HG03045 (cell line): ENCODE measurements around the gene FAM227B.
"Not testable (repeated sequence)": the region's sequence is repeated elsewhere in the genome, so short reads cannot be mapped to it uniquely, and the experiment has no call there.

Experiments
- ATAC-seq: cut with Tn5 transposase; IDR thresholded peaks from one replicate; pipeline ENCODE4 v1.9.1; 2021; ENCODE audit warnings: mild to moderate bottlenecking, moderate library complexity; ENCODE audit not compliant: unreplicated experiment

FAM227B gene

DNA sequence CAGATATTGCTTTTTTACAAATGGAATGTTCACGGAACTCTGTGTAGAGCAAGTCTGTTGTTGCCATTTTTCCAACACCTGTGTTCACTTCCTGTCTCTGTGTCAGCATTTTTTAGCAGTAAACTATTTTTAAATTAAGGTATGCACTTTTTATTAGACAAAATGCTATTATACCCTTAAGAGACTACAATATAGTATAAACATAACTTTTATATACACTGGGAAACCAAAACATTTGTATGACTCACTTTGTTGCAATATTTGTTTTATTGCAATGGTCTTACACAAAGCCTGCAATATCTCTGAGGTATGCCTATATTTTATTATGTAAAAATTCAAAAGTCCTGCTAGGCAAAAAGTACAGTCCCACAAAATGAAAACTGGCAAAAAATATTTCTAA is 237.4 kb downstream of the FAM227B start:
- no peak for ATAC-seq

DNA sequence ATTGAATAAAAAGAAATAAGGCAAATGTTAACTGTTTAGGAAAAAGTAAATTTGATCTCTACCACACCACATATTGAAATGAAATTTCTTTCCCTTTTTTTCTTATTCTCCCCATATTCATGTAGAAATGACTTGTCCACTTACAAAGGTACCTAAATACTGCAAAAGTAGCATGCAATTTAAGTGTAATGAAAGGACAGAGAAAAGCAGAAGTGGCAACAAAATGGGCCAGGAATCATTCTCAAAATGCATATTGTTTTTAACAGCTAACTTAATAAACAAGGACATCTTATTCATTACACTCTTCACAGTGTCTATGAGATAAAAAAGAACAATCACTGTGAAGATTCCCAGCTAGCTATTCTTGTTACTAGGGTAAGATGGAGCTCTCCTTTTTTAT is 238.2 kb downstream of the FAM227B start:
- no peak for ATAC-seq

DNA sequence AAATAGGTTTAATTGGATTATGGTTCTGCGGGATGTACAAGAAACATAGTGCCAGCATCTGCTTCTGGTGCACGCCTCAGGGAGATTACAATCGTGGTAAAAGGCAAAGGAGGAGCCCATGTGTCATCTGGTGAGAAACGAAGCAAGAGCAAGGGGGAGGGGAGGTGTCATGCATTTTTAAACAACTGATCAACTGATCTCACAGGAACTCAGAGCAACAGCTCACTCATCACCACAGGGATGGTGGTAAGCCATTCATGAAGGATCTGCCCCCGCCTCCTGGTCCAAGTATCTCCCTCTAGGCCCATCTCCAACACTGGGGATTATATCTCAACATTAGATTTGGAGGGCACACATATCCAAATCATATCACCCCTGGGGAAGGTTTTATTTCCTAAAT is 239.7 kb downstream of the FAM227B start:
- no peak for ATAC-seq

DNA sequence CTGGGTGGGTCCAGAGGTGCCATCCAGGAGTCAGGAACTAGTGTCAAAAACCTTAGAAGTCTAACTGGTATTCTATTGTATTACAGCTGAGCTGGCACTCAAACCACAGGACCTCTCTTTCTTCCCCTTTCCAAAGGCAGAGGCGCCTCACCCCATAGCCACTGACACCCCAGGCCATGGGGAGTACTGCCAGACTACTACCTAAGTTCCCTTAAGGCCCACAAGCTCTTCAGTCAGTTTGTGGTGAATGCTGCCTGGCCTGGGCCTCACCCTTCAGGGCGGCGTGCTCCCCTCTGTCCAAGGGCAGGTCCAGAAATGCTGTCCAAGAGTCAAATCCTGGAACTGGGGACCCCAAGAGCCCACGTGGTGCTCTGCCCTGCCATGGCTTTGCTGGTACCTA is 240.6 kb downstream of the FAM227B start:
- ATAC-seq = no peak

DNA sequence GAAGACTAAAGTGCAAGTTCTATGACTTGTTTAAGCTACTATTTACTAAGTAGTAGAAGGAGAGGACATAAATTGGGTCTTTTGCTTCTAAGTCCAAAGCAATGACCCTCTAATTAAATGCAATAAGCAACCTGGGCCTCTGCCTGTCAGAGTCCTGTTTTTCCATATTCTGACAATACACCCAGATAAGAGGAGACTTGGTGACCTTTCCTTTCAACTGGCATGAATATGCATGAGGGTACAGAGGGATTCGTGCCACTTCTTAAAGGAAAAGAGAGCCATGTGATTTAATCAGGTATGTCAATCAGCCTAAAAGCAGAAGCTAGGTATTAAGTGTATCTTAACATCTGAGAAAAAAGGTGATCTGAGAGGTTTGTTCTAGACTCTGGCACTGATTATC is 248.3 kb downstream of the FAM227B start:
- ATAC-seq = no peak

DNA sequence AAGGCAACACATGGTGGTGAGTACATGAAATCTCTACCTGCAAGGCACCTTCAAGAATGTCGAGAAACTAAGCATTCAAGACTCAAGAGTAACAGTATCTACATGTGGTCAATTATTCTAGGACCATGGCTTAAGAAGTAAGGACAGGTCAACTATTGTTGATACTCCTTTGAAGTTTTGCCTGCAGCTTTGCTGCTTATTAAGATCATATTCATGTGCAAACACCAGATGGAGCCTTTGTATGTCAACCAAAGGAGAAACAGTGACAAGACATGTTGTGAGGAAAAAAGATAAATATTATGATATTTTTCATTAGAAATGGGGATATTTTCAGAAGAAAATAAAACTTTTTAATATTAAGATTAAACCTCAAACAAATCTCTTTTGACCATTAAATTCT is 249.8 kb downstream of the FAM227B start:
- ATAC-seq = no peak

DNA sequence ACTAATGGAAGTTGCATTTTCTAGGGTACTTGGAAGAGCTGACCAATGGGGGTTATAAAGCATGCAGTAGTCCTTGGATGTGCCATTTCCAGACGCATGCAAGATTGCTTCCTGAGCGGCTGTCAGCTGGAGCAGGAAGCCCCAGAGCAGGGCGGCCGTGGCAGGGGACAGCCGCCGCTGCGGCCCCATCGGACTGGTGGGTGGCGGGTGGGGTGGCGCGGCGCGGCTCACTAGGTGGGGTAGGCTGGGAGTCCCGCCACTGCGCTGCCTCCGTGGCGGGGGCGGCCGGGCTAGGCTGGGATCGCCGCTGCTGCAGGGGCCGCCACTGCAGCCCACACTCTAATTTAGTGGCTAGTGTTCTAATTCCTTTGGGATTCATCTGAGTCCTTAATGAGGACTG is 254.1 kb downstream of the FAM227B start:
- ATAC-seq = no peak

DNA sequence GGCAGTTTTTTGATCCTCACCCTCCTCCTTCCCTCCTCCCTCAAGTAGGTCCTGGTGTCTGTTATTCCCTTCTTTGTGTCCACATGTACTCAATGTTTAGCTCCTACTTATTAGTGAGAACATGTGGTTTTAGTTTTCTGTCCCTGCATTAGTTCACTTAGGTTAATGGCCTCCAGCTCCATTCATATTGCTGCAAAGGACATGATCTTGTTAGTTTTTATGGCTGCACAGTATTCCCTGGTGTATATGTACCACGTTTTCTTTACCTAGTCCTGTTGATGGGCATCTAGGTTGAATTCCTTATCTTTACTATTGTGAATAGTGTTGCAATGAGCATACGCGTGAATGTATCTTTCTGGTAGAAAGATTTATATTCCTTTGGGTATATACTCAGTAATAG is 259.2 kb downstream of the FAM227B start:
- ATAC-seq = no peak

DNA sequence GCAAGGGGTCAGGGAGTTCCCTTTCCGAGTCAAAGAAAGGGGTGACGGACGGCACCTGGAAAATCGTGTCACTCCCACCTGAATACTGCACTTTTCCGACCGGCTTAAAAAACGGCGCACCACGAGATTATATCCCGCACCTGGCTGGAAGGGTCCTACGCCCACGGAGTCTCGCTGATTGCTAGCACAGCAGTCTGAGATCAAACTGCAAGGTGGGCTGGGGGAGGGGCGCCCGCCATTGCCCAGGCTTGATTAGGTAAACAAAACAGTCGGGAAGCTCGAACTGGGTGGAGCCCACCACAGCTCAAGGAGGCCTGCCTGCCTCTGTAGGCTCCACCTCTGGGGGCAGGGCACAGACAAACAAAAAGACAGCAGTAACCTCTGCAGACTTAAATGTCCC is 266.2 kb downstream of the FAM227B start:
- ATAC-seq = not testable (repeated sequence)

DNA sequence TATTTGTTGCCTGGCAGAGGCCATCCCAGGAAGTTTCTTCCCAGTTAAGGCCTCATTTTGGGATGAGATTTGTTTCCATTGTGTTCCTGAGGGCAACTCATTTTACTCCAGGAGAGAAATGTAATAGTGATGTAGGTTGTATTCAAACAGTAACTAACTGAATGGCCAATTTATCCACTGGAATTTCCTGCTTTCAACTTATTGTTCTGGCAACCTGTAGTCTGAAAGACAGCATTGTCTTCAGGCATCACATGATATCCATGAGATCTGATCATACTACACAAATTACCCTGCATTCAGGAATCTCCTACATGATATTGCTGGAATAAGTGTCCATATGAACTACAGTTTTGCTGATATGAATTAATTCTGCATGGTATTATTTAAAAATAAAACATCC is 277.1 kb downstream of the FAM227B start:
- no peak for ATAC-seq

DNA sequence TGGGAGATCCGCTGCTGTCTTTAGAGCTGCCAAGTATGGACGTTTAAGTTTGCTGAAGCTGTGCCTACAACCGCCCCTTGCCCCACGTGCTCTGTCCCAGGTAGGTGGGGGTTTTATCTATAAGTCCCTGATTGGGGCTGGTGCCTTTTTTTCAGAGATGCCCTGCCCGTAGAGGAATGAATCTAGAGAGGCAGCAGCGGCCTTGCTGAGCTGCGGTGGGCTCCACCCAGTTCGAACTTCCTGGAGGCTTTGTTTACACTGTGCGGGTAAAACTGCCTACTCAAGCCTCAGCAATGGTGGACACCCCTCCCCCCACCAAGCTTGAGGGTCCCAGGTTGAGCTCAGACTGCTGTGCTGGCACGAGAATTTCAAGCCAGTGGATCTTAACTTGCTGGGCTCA is 281.0 kb downstream of the FAM227B start:
- ATAC-seq = no peak

DNA sequence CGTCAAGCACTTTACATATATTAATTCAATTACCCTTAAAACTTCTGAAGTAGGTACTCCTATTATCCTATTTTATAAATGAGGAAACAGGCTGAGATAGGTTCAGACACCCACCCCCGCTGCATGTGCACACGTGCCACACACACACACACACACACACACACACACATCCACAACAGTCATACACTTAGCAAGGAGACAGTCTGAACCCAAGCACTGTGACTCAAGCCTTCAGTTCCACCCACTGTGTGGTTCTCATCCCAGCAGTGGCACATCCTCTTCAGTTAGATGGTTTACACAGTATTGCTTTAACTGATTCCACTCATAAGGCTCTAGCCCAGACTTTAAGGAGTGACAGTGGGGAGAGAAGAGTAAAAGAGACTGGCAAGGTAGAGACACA is 288.7 kb downstream of the FAM227B start:
- no peak for ATAC-seq

DNA sequence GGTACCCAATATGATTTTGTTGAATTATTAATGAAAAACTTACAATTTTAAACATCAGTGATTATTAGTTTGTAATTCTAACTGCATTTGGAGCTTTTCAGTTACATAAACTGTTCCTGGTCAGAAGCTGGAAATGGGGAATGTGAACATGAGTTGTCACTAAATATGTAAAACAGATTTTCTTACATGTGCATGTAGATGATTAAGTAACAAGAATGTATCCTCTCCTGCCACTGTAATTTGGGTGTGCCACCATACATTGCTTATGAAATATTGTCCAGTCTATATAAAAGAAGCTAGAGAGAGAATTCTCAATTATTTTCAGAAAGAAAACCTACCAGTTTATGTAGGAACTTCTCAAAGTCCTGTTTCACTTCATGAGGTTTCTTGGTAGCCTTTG is 289.2 kb downstream of the FAM227B start:
- ATAC-seq = no peak

DNA sequence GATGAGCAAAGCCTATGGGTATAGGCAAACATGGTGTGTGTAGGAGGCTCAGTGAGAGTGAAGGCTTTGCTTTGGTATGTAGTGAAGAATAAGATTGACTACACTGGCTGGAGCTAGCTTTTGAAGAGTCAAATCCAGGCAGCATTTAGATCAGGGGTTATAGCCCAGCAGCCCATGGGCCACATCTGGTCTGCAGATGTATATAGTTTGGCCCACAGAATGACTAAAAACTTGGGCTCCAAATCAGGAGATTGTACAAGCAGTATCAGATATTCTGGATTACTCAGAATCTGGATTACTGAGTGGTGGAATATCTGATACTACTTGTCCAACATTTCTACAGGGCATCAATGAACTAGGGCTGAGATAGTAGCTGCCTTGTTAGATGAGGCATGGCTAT is 290.5 kb downstream of the FAM227B start:
- no peak for ATAC-seq

DNA sequence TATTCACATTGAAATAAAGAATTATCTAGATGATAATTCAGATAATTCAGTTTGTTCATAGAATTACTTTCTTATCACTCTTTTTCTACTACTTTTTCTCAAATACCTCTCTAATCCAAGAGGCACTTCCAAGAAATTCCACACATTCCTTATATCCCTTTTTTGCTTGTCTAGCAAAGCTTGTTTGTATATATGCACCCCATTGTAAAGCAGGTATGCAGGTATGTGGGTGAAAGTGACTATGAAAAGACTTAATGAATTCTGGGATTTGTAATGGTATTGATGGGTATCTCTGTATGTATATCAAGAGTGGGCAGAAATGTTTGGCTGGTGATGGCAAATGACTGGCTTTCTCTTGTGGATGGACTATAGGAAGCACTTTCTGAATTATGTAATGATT is 291.7 kb downstream of the FAM227B start:
- no peak for ATAC-seq

DNA sequence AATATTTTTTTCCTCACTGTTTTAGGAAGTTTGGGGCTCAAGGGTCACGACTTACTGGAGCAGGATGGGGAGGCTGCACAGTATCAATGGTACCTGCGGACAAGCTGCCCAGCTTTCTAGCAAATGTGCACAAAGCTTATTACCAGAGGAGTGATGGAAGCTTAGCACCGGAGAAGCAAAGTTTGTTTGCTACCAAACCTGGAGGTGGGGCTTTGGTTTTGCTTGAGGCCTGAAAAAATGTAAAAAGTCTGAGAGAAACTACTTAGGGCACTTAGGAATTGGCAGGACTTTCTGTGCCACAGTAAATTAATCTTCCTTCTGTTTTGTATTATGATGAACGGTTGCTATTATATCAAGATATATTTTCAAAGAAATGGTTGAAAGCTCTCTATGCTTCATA is 292.7 kb downstream of the FAM227B start:
- no peak for ATAC-seq

DNA sequence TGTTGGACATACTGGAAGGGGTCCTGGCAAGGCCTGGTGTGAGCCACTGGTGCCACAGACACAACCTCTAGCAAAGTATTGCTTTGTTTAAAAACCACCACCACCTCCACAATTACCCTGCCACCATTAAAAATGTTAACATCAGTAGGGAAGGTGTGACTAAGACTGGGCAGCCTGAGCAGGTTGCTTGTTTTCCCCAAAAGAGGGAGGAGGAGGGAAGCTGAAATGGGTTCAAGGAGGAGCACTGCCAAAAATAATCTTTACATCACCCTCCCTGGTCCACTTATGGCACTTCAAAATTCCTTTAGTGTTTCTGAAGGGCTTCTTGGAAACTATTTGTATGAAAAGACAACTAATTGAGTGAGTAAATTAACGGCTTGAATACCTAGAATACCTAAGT is 297.4 kb downstream of the FAM227B start:
- no peak for ATAC-seq

DNA sequence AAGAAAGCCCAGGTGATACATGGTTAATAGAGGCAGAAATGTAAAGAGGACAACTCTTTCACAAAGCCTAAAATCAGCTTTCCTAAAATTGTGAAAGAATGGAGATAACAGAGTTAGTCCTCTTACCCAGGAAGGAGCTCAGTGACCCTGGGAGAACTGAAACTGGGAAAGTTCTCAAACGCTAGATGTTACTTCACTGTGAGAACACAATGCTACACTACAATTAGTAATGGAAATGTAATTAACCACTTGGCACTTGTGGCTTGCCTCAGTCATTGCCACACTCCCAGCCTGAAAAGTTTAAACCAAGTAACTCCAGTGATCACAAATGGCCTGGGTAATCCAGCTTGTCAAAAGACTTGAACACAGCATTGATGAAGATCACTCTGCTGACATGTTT is 300.3 kb downstream of the FAM227B start:
- no peak for ATAC-seq

DNA sequence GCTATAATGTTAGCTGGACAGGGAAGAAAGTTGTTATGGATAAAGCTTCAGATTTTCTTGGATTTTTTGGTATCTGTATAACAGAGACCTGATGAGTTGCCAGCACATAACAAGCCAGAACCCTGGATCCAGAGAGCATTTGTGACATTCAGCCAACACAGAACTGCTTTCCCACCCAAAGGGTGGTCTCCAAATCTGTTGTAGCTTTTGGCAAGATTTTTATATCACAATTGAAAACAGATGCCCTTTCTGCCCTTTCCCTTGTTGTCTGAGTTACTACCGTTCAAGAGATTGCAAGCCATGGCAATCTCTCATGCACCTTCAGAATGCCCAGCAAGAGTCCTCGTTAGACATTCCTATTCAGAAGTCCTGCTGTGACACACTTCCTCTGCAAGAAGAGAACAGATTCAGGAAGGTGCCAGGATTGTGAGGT is 305.2 kb downstream of the FAM227B start:
- ATAC-seq = no peak

DNA sequence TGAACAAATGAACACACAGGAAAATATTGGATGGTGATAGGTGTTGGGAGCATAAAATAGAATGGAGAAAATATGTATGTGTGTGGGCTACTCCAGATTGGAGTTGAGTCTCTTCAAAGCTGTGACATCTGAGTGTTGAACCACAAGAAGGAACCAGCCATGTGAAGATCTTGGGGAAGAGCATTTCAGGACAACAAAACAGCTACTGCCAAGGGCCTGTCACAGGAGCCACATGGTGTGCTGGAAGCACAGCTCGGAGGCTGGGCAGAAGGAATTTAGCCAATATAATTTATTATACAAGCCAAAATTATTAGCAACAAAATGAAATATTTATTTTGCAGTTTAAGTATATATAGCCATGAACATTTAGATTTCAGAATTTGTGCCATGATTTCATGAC is 305.9 kb downstream of the FAM227B start:
- ATAC-seq = no peak

DNA sequence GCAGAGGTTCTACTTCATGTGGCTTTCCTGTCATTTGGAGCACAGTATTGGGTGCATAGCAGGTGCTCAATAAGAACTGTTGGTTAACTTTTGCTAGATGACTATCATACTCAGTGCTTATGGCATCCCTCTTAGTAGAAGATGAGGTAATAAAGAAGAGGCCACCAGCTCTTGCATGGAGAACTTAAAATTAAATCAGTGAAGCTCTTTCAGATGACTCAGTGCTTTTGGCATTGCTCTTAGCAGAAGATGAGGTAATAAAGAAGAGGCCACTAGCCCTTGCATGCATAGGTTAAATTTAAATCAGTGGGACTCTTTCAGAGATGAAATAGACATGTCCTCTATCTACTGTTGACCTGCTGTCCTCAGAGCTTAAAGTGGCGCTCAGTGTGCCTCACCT is 307.0 kb downstream of the FAM227B start:
- ATAC-seq = no peak

DNA sequence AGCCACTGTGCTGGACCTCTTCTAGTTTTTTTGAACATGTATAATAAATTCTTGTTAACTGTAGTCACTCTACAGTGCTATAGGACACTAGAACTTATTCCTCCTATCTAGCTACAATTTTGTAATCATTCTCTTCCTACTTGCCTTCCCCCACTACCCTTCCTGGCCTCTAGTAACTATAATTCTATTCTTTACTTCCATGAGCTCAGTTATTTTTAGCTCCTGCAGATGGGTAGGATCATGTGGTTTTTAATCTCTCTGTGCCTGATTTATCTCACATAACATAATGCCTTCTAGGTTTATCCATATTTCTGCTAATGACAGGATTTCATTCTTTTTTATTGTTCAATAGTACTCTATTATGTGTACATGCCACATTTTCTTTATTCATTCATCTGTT is 310.7 kb downstream of the FAM227B start:
- no peak for ATAC-seq

DNA sequence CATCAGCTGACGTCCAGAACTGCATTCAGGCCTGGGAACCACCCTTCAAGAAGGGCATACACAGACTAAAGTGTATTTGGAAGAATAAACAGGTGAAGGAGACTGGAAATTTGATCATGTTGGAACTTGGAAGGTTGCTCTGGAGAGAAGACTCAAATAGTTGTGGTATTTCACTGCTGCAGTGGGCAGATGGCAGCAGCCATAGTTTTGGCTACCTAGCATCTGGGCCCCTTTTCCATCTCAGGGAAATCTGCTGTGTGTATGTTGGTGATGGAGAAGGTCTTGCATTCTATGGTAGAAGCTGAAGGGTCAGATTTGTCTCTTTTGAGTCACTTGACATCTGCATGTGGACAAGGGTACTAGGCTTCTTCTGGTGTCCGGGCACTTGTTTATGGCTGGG is 311.9 kb downstream of the FAM227B start:
- ATAC-seq = no peak

DNA sequence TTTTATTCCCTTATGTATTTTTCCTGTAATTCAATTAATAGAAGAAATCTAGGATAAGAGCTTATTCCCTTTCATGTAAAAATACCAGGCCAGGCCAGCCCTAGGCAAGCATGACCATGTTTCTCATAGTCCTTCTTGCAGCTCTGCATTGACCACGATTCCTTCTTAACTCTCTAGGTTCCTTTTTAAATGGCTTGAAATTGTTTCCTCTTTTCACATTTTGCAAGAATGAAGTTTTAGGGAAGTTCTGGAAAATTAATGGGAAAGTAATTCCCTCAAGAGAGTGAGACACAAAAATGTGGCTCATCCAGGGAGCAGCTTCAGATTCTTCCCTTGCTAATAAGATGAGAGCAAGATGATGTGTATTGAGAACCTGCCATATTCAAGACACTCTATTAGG is 314.1 kb downstream of the FAM227B start:
- ATAC-seq = no peak
